ENCODE results near the gene NAT9. TPM values are rescaled to one million over a fixed set of nuclear protein-coding genes. Genes with fewer than 3 reads are reported as not detected.

The NAT9 gene
- total and polyA plus RNA-seq, 2 donors (not counting 3 experiments of a cell fraction or from before 2014, with no cell fraction given), result 39.3 to 44.8 TPM

GRCh38 chr17:74738051-74738996 lies 37.8 kb downstream of the NAT9 start:
- Histone ChIP-seq H4K20me1 (replicated peaks; ENCODE audit: control insufficient read depth, extremely low read depth, insufficient read depth, low read length) (no peaks in the 10 kb centered on the region), H3K4me3 (replicated peaks in 1 of 3; ENCODE audit: insufficient read depth in 1 of 3, low read depth in 1 of 3, low read length in 3 of 3) (no peak overlapping the region), H3K9me1 (replicated peaks; ENCODE audit: control insufficient read depth, extremely low read depth, insufficient read depth, low read length) (no peaks in the 10 kb centered on the region), H3K27me3 (ENCODE audit: control insufficient read depth in 2 of 2, insufficient read depth in 2 of 2, low read length in 2 of 2) (peaks cover 29 to 39% of the 10 kb centered on the region in 2 experiments), H3K4me1 (ENCODE audit: control insufficient read depth, extremely low read depth, insufficient read depth, low read length) (peaks cover 8% of the 10 kb centered on the region), H3K9me3 (replicated peaks; ENCODE audit: control insufficient read depth, insufficient read depth, low read length) (no peaks in the 10 kb centered on the region), H3K9ac (replicated peaks; ENCODE audit: extremely low read depth, insufficient read depth, low read length) (no peak overlapping the region), H3K27ac (ENCODE audit: insufficient read depth, low read depth, low read length) (no peak overlapping the region), H3K4me2 (ENCODE audit: insufficient read depth, low read length) (no peak overlapping the region), H2AFZ (ENCODE audit: low read depth, low read length) (no peak overlapping the region), H3K36me3 (ENCODE audit: control insufficient read depth in 2 of 2, extremely low read depth in 1 of 2, insufficient read depth in 2 of 2, low read length in 2 of 2) (no peaks in the 10 kb centered on the region), H3K79me2 (ENCODE audit: control insufficient read depth, insufficient read depth, low read length) (no peaks in the 10 kb centered on the region)
- CTCF ChIA-PET, result interaction anchor here (1.4 to 4.1 kb wide), 5 partner anchors 9 to 359 kb away, joined by 3 to 131 read pairs (median 4); no protein-coding TSS in a partner anchor
- dilution Hi-C loops (cut with MboI; ENCODE audit: extremely low pct_ligation_motif_present, low sequenced_read_pairs), result no loop called here
- DNase-seq (ENCODE audit: low read depth, low spot score), result no peak
- BruUV-seq (replicated peaks), result no TSS peak
- intact Hi-C loops (cut with micrococcal nuclease), result no loop called here
- TF ChIP-seq GATA2 (IDR thresholded peaks at IDR 0.05; ENCODE audit: insufficient read depth, insufficient read length, low read depth, low read length), result no peak
- TF ChIP-seq POLR2AphosphoS5 (IDR thresholded peaks at IDR 0.05; ENCODE audit: insufficient read depth, low read depth, low read length), result no peak
- no peak for TF ChIP-seq POLR2A (IDR thresholded peaks at IDR 0.05; ENCODE audit: low read depth, low read length)
- TF ChIP-seq EZH2 (IDR thresholded peaks at IDR 0.05; ENCODE audit: borderline replicate concordance, low read depth, low read length, severe bottlenecking), result no peak
- POLR2A ChIA-PET, result no interaction called here
- FAIRE-seq, result no peak

GRCh38 chr17:74737299-74738050 lies 38.7 kb downstream of the NAT9 start:
- no TSS peak for BruUV-seq (replicated peaks)
- Histone ChIP-seq H3K36me3 (ENCODE audit: control insufficient read depth in 2 of 2, extremely low read depth in 1 of 2, insufficient read depth in 2 of 2, low read length in 2 of 2) (no peaks in the 10 kb centered on the region), H3K9me1 (replicated peaks; ENCODE audit: control insufficient read depth, extremely low read depth, insufficient read depth, low read length) (no peaks in the 10 kb centered on the region), H3K4me3 (replicated peaks in 1 of 3; ENCODE audit: insufficient read depth in 1 of 3, low read depth in 1 of 3, low read length in 3 of 3) (no peak overlapping the region), H3K9me3 (replicated peaks; ENCODE audit: control insufficient read depth, insufficient read depth, low read length) (no peaks in the 10 kb centered on the region), H3K9ac (replicated peaks; ENCODE audit: extremely low read depth, insufficient read depth, low read length) (no peak overlapping the region), H3K4me2 (ENCODE audit: insufficient read depth, low read length) (no peak overlapping the region), H2AFZ (ENCODE audit: low read depth, low read length) (no peak overlapping the region), H3K79me2 (ENCODE audit: control insufficient read depth, insufficient read depth, low read length) (no peaks in the 10 kb centered on the region), H3K27ac (ENCODE audit: insufficient read depth, low read depth, low read length) (no peak overlapping the region), H4K20me1 (replicated peaks; ENCODE audit: control insufficient read depth, extremely low read depth, insufficient read depth, low read length) (no peaks in the 10 kb centered on the region), H3K27me3 (ENCODE audit: control insufficient read depth in 2 of 2, insufficient read depth in 2 of 2, low read length in 2 of 2) (peaks cover 29 to 39% of the 10 kb centered on the region in 2 experiments), H3K4me1 (ENCODE audit: control insufficient read depth, extremely low read depth, insufficient read depth, low read length) (peaks cover 7% of the 10 kb centered on the region)
- POLR2A ChIA-PET, result no interaction called here
- DNase-seq (ENCODE audit: low read depth, low spot score), result no peak
- CTCF ChIA-PET, result interaction anchor here (0.6 to 4.1 kb wide), 7 partner anchors 10 to 358 kb away, joined by 3 to 131 read pairs (median 4); no protein-coding TSS in a partner anchor
- no peak for FAIRE-seq
- dilution Hi-C loops (cut with MboI; ENCODE audit: extremely low pct_ligation_motif_present, low sequenced_read_pairs) (no loop called here), intact Hi-C loops (cut with micrococcal nuclease) (loop anchor here (2.0 kb wide), 1 partner anchor 171 kb away; the partner anchor contains the start of gene CD300H)
- no peak for TF ChIP-seq JUN (IDR thresholded peaks at IDR 0.05; ENCODE audit: borderline replicate concordance, insufficient read depth, insufficient read length, low read depth)
- peak; percentile 15 to 39 for TF ChIP-seq CTCF (IDR thresholded peaks at IDR 0.05; ENCODE audit: extremely low read depth in 1 of 2, insufficient read depth in 1 of 2, low read depth in 1 of 2, low read length in 2 of 2)
- peak; percentile 91 for TF ChIP-seq EZH2 (IDR thresholded peaks at IDR 0.05; ENCODE audit: borderline replicate concordance, low read depth, low read length, severe bottlenecking)

All from endothelial cell of umbilical vein (primary cell).